Endothelial cell (in vitro differentiated cells): Measurements from ENCODE around the gene AKAP6. TPM values are rescaled to one million over a fixed set of nuclear protein-coding genes. Genes with fewer than 3 reads are reported as not detected.

ENCODE experiments used
- DNase-seq: peaks from one replicate; pipeline ENCODE4 v3.0.0; 2021; ENCODE audit warnings: low spot score
- H3K27ac Mint-ChIP-seq: one replicate; pipeline ENCODE4 v1.8.0; 2021; ENCODE audit warnings: mixed read lengths, inconsistent platforms; ENCODE audit not compliant: unreplicated experiment
- H3K27me3 Mint-ChIP-seq: one replicate; pipeline ENCODE4 v1.8.0; 2021; ENCODE audit warnings: mild to moderate bottlenecking, moderate library complexity, mixed read lengths, inconsistent platforms; ENCODE audit not compliant: unreplicated experiment
- H3K36me3 Mint-ChIP-seq: one replicate; pipeline ENCODE4 v1.8.0; 2021; ENCODE audit warnings: mild to moderate bottlenecking, low read depth, mixed read lengths, inconsistent platforms; ENCODE audit not compliant: unreplicated experiment
- H3K4me1 Mint-ChIP-seq: one replicate; pipeline ENCODE4 v1.8.0; 2021; ENCODE audit warnings: mild to moderate bottlenecking, mixed read lengths, inconsistent platforms; ENCODE audit not compliant: unreplicated experiment
- H3K4me3 Mint-ChIP-seq: one replicate; pipeline ENCODE4 v1.8.0; 2021; ENCODE audit warnings: mild to moderate bottlenecking, mixed read lengths, inconsistent platforms; ENCODE audit not compliant: unreplicated experiment
- H3K9me3 Mint-ChIP-seq: one replicate; pipeline ENCODE4 v1.8.0; 2021; ENCODE audit warnings: mixed read lengths, inconsistent platforms; ENCODE audit not compliant: unreplicated experiment
- CTCF ChIP-seq: fragments of 200-600 bp; sonication (generic); IDR thresholded peaks from one replicate; pipeline ENCODE4 v1.5.0; 2021; ENCODE audit warnings: antibody characterized with exemption; ENCODE audit not compliant: unreplicated experiment
- total RNA-seq: library from RNA; stranded (reverse); fragmentation: NEBNext Ultra II Directional; extraction: Animal tissue kit (Norgen Biotek cat#: 25700); gene quantifications from one replicate; pipeline ENCODE4 v1.2.1, GENCODE V29; 2021; ENCODE audit not compliant: unreplicated experiment

The AKAP6 gene
- total RNA-seq, 1 donor from 2014 or later = 4.4 TPM

- H3K36me3 Mint-ChIP-seq = no peaks in the 10 kb centered on the region
- H3K9me3 Mint-ChIP-seq = no peaks in the 10 kb centered on the region
- no peak overlapping the region for H3K27ac Mint-ChIP-seq
- H3K4me3 Mint-ChIP-seq = no peak overlapping the region
- TF ChIP-seq CTCF = no peak
- H3K27me3 Mint-ChIP-seq = no peaks in the 10 kb centered on the region
- DNase-seq = no peak
- H3K4me1 Mint-ChIP-seq = no peaks in the 10 kb centered on the region
These were observed 395.9 kb downstream of the AKAP6 start for GRCh38 chr14:32724867-32725471.

- Mint-ChIP-seq H3K27ac (no peak overlapping the region), H3K9me3 (no peaks in the 10 kb centered on the region), H3K36me3 (no peaks in the 10 kb centered on the region), H3K27me3 (no peaks in the 10 kb centered on the region), H3K4me1 (no peaks in the 10 kb centered on the region), H3K4me3 (no peak overlapping the region)
- no peak for DNase-seq
- no peak for TF ChIP-seq CTCF
These were observed 397.4 kb downstream of the AKAP6 start for GRCh38 chr14:32726516-32726915.

GRCh38 chr14:32727832-32728231 lies 398.7 kb downstream of the AKAP6 start:
- no peak for TF ChIP-seq CTCF
- H3K4me1 Mint-ChIP-seq = no peaks in the 10 kb centered on the region
- H3K9me3 Mint-ChIP-seq = no peaks in the 10 kb centered on the region
- DNase-seq = no peak
- no peaks in the 10 kb centered on the region for H3K36me3 Mint-ChIP-seq
- no peaks in the 10 kb centered on the region for H3K27me3 Mint-ChIP-seq
- no peak overlapping the region for H3K4me3 Mint-ChIP-seq
- H3K27ac Mint-ChIP-seq = no peak overlapping the region

GRCh38 chr14:32728526-32728925 lies 399.4 kb downstream of the AKAP6 start:
- TF ChIP-seq CTCF = no peak
- H3K4me3 Mint-ChIP-seq = no peak overlapping the region

GRCh38 chr14:32728976-32729375 lies 399.9 kb downstream of the AKAP6 start:
- Mint-ChIP-seq H3K27me3 (no peaks in the 10 kb centered on the region), H3K4me1 (no peaks in the 10 kb centered on the region), H3K9me3 (no peaks in the 10 kb centered on the region), H3K4me3 (no peak overlapping the region), H3K36me3 (no peaks in the 10 kb centered on the region), H3K27ac (no peak overlapping the region)
- no peak for DNase-seq
- TF ChIP-seq CTCF = no peak

More at GRCh38 chr14:32728526-32728925, 399.4 kb downstream of the AKAP6 start:
- Mint-ChIP-seq H3K27ac (no peak overlapping the region), H3K27me3 (no peaks in the 10 kb centered on the region), H3K36me3 (no peaks in the 10 kb centered on the region), H3K9me3 (no peaks in the 10 kb centered on the region), H3K4me1 (no peaks in the 10 kb centered on the region)
- no peak for DNase-seq
